Measurements from ENCODE around the gene GRK1.

GRK1 gene

GRCh38 chr13:113632706-113633484 lies 34.1 kb upstream of the GRK1 start:
- no peak for DNase-seq

- no peak for DNase-seq
Measured at GRCh38 chr13:113633485-113633873, 33.5 kb upstream of the GRK1 start.

- DNase-seq = no peak
Measured at GRCh38 chr13:113634279-113635047, 32.6 kb upstream of the GRK1 start.

- no peak for DNase-seq
Measured at GRCh38 chr13:113635048-113635420, 32.0 kb upstream of the GRK1 start.

- no peak for DNase-seq
Measured at GRCh38 chr13:113635709-113636108, 31.3 kb upstream of the GRK1 start.

- DNase-seq = no peak
Measured at GRCh38 chr13:113636266-113636963, 30.6 kb upstream of the GRK1 start.

- no peak for DNase-seq
Measured at GRCh38 chr13:113637262-113638160, 29.5 kb upstream of the GRK1 start.

GRCh38 chr13:113638173-113638746 lies 28.8 kb upstream of the GRK1 start:
- no peak for DNase-seq

GRCh38 chr13:113638806-113639205 lies 28.2 kb upstream of the GRK1 start:
- no peak for DNase-seq

GRCh38 chr13:113639616-113640262 lies 27.3 kb upstream of the GRK1 start:
- no peak for DNase-seq

- no peak for DNase-seq
Measured at GRCh38 chr13:113641426-113641825, 25.6 kb upstream of the GRK1 start.

- DNase-seq = no peak
Measured at GRCh38 chr13:113642563-113642962, 24.5 kb upstream of the GRK1 start.

GRCh38 chr13:113643593-113643992 lies 23.4 kb upstream of the GRK1 start:
- no peak for DNase-seq

- no peak for DNase-seq
Measured at GRCh38 chr13:113644800-113645199, 22.2 kb upstream of the GRK1 start.

- DNase-seq = no peak
Measured at GRCh38 chr13:113645329-113645728, 21.7 kb upstream of the GRK1 start.

GRCh38 chr13:113646376-113646775 lies 20.6 kb upstream of the GRK1 start:
- DNase-seq = no peak

GRCh38 chr13:113646921-113647340 lies 20.1 kb upstream of the GRK1 start:
- no peak for DNase-seq

- DNase-seq = peak; percentile 87
Measured at GRCh38 chr13:113647351-113648215, 19.4 kb upstream of the GRK1 start.

GRCh38 chr13:113648216-113648610 lies 18.8 kb upstream of the GRK1 start:
- DNase-seq = no peak

- DNase-seq = no peak
Measured at GRCh38 chr13:113649212-113649611, 17.8 kb upstream of the GRK1 start.

GRCh38 chr13:113650275-113650674 lies 16.7 kb upstream of the GRK1 start:
- DNase-seq = no peak

Data from NCI-H1694 treated with DMSO at 0.1 percent for 48 hours (cell line).